HG03103 (cell line): ENCODE results near the gene CPA4.

Experiments used
- ATAC-seq: cut with Tn5 transposase; IDR thresholded peaks from one replicate; pipeline ENCODE4 v1.9.1; 2021; ENCODE audit warnings: low read depth; ENCODE audit not compliant: unreplicated experiment

Gene CPA4

GRCh38 chr7:130361681-130362080 is 68.7 kb downstream of the CPA4 start:
- no peak for ATAC-seq

- ATAC-seq = no peak
Measured at GRCh38 chr7:130362251-130362816, 69.4 kb downstream of the CPA4 start.

- no peak for ATAC-seq
Measured at GRCh38 chr7:130363026-130363847, 70.3 kb downstream of the CPA4 start.

GRCh38 chr7:130364451-130364850 is 71.5 kb downstream of the CPA4 start:
- ATAC-seq = no peak

GRCh38 chr7:130365088-130365487 is 72.1 kb downstream of the CPA4 start:
- no peak for ATAC-seq

- ATAC-seq = peak; percentile 72
Measured at GRCh38 chr7:130365511-130366441, 72.8 kb downstream of the CPA4 start.

GRCh38 chr7:130366564-130366963 is 73.6 kb downstream of the CPA4 start:
- no peak for ATAC-seq

- ATAC-seq = no peak
Measured at GRCh38 chr7:130367088-130367755, 74.3 kb downstream of the CPA4 start.

GRCh38 chr7:130367836-130368746 is 75.1 kb downstream of the CPA4 start:
- no peak for ATAC-seq

- no peak for ATAC-seq
Measured at GRCh38 chr7:130369110-130369711, 76.2 kb downstream of the CPA4 start.

- no peak for ATAC-seq
Measured at GRCh38 chr7:130369831-130370550, 77.0 kb downstream of the CPA4 start.

- ATAC-seq = no peak
Measured at GRCh38 chr7:130371046-130371445, 78.1 kb downstream of the CPA4 start.

- ATAC-seq = no peak
Measured at GRCh38 chr7:130372402-130373165, 79.6 kb downstream of the CPA4 start.
